ENCODE data around the gene PPP1R27.
A peak's percentile ranks its signal among the peaks of the same experiment; 100 is the strongest.

The PPP1R27 gene

GRCh38 chr17:81860756-81861568 is 26.1 kb upstream of the PPP1R27 start:
- peak; percentile 99 for DNase-seq

- no peak for DNase-seq
Measured at GRCh38 chr17:81859906-81860755, 25.3 kb upstream of the PPP1R27 start, which contains the start of gene P4HB. Gene P4HB, minus strand, starts transcription at chr17:81860535. Its CDS starts 64 bp downstream, at chr17:81860471.

- DNase-seq, result no peak
Measured at GRCh38 chr17:81858967-81859905, 24.4 kb upstream of the PPP1R27 start.

GRCh38 chr17:81858170-81858966 is 23.5 kb upstream of the PPP1R27 start:
- DNase-seq, result no peak

- peak; percentile 19 for DNase-seq
Measured at GRCh38 chr17:81854974-81855774, 20.3 kb upstream of the PPP1R27 start.

- DNase-seq, result no peak
Measured at GRCh38 chr17:81852237-81852636, 17.4 kb upstream of the PPP1R27 start.

- DNase-seq, result no peak
Measured at GRCh38 chr17:81851423-81851822, 16.6 kb upstream of the PPP1R27 start.

- DNase-seq, result no peak
Measured at GRCh38 chr17:81849457-81849856, 14.6 kb upstream of the PPP1R27 start.

GRCh38 chr17:81846743-81847689 is 12.2 kb upstream of the PPP1R27 start:
- DNase-seq, result no peak

GRCh38 chr17:81845881-81846742 is 11.3 kb upstream of the PPP1R27 start:
- DNase-seq, result no peak

GRCh38 chr17:81845361-81845760 is 10.5 kb upstream of the PPP1R27 start:
- no peak for DNase-seq

GRCh38 chr17:81844887-81845286 is 10.0 kb upstream of the PPP1R27 start:
- no peak for DNase-seq

- no peak for DNase-seq
Measured at GRCh38 chr17:81844327-81844851, 9.5 kb upstream of the PPP1R27 start.

- no peak for DNase-seq
Measured at GRCh38 chr17:81843713-81844326, 9.0 kb upstream of the PPP1R27 start.

GRCh38 chr17:81842725-81843504 is 8.1 kb upstream of the PPP1R27 start:
- no peak for DNase-seq

- no peak for DNase-seq
Measured at GRCh38 chr17:81842378-81842724, 7.5 kb upstream of the PPP1R27 start.

- no peak for DNase-seq
Measured at GRCh38 chr17:81841866-81842265, 7.0 kb upstream of the PPP1R27 start.
